Skeletal muscle satellite cell (primary cell): ENCODE measurements around the gene UBR7. TPM values are rescaled to one million over a fixed set of nuclear protein-coding genes. Genes with fewer than 3 reads are reported as not detected.
A peak's percentile ranks its signal among the peaks of the same experiment; 100 is the strongest.
"Not testable (repeated sequence)": the region's sequence is repeated elsewhere in the genome, so short reads cannot be mapped to it uniquely, and the experiment has no call there.

Experiments
- H3K27me3 ChIP-seq: 2 replicates; pipeline ENCODE4 v1.7.0; 2013; ENCODE audit warnings: low read length; ENCODE audit not compliant: control insufficient read depth, insufficient read depth
- H3K36me3 ChIP-seq: 2 replicates; pipeline ENCODE4 v1.7.0; 2013; ENCODE audit warnings: mild to moderate bottlenecking, control low read depth, low read length; ENCODE audit not compliant: insufficient read depth
- H3K4me1 ChIP-seq: 2 replicates; pipeline ENCODE4 v1.7.0; 2013; ENCODE audit warnings: low read length; ENCODE audit not compliant: control insufficient read depth, insufficient read depth
- H3K4me2 ChIP-seq: 2 replicates; pipeline ENCODE4 v1.7.0; 2013; ENCODE audit warnings: mild to moderate bottlenecking, low read length
- H3K4me3 ChIP-seq: 2 replicates; pipeline ENCODE4 v1.7.0; 2013; ENCODE audit warnings: low read length
- H3K9ac ChIP-seq: 2 replicates; pipeline ENCODE4 v1.7.0; 2013; ENCODE audit warnings: mild to moderate bottlenecking, low read depth, low read length, moderate library complexity
- H3K9me3 ChIP-seq: replicated peaks from 2 replicates; pipeline ENCODE4 v1.7.0; 2013; ENCODE audit warnings: mild to moderate bottlenecking, control low read depth, low read length
- total RNA-seq: library from RNA; depleted of rRNA; stranded (reverse); fragments of >200 nt; gene quantifications from 2 replicates; pipeline ENCODE4 v1.2.3, GENCODE V29; 2012; rRNA removed

Gene UBR7, protein sequence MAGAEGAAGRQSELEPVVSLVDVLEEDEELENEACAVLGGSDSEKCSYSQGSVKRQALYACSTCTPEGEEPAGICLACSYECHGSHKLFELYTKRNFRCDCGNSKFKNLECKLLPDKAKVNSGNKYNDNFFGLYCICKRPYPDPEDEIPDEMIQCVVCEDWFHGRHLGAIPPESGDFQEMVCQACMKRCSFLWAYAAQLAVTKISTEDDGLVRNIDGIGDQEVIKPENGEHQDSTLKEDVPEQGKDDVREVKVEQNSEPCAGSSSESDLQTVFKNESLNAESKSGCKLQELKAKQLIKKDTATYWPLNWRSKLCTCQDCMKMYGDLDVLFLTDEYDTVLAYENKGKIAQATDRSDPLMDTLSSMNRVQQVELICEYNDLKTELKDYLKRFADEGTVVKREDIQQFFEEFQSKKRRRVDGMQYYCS
- total RNA-seq: 16.7 and 18.3 TPM in 2 replicates

GRCh38 chr14:93206793-93207467 lies at the start of gene UBR7, which contains the start of gene GON7:
UBR7 (plus strand) TSS chr14:93207256; CDS start chr14:93207292, 36 bp downstream.
GON7 (minus strand) TSS chr14:93207065; CDS start chr14:93207037, 28 bp downstream.
- Histone ChIP-seq H3K9me3 (no peaks in the 10 kb centered on the region), H3K4me1 (peaks cover 15% of the 10 kb centered on the region), H3K9ac (peak within 1 kb of the TSS; percentile 87), H3K27me3 (no peaks in the 10 kb centered on the region), H3K4me3 (peak within 1 kb of the TSS; percentile 98), H3K36me3 (peaks cover under 1% of the 10 kb centered on the region), H3K4me2 (peak within 1 kb of the TSS; percentile 92)

DNA sequence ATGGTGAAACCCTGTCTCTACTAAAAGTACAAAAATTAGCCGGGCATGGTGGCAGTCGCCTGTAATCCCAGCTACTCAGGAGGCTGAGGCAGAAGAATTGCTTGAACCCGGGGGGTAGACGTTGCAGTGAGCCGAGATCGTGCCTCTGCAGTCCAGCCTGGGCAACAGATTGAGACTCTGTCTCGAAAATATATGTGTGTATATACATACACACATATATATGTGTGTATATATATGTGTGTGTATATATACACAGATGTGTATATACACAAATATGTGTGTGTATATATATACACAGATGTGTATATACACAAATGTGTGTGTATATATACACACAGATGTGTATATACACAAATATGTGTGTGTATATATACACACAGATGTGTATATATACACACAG lies 48.7 kb upstream of the UBR7 start:
- H3K9ac ChIP-seq, H3K4me2 ChIP-seq, H3K36me3 ChIP-seq, H3K4me1 ChIP-seq, H3K4me3 ChIP-seq, H3K9me3 ChIP-seq, H3K27me3 ChIP-seq: not testable (repeated sequence)

GRCh38 chr14:93159625-93160352 lies 47.3 kb upstream of the UBR7 start:
- H3K27me3 ChIP-seq: not testable (repeated sequence)

DNA sequence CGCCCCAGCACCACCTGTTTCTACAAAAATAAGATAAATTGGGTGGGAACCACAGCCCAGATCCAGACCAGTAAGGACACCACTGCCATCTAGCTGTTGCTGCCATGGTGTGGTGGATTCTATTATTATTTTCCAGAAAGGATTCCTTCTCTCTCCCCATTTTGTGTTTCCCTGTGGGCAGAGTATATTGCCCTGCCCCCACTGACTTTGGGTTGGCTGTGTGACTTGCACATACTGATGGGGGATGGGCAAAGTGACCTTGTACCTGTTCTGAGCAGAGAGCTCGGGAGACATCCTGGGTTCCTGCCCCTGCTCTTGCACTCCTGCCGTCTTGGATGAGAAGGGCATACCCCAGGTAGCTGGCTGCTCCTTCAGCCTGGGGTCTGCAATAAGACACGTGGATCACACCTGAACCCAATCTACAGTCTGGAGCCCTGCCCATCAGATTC lies 46.7 kb upstream of the UBR7 start:
- Histone ChIP-seq H3K36me3 (no peaks in the 10 kb centered on the region), H3K4me3 (no peak overlapping the region), H3K4me2 (no peak overlapping the region), H3K27me3 (peaks cover 9% of the 10 kb centered on the region), H3K9ac (no peak overlapping the region), H3K9me3 (no peaks in the 10 kb centered on the region), H3K4me1 (no peaks in the 10 kb centered on the region)

More at GRCh38 chr14:93159625-93160352, 47.3 kb upstream of the UBR7 start:
- not testable (repeated sequence) for H3K36me3 ChIP-seq, H3K9me3 ChIP-seq, H3K4me3 ChIP-seq, H3K4me1 ChIP-seq, H3K9ac ChIP-seq, H3K4me2 ChIP-seq

- no peak overlapping the region for H3K4me3 ChIP-seq
- H3K36me3 ChIP-seq: no peaks in the 10 kb centered on the region
- H3K9me3 ChIP-seq: no peaks in the 10 kb centered on the region
- no peak overlapping the region for H3K9ac ChIP-seq
- no peaks in the 10 kb centered on the region for H3K4me1 ChIP-seq
- no peak overlapping the region for H3K4me2 ChIP-seq
- peaks cover 9% of the 10 kb centered on the region for H3K27me3 ChIP-seq
These were observed 45.6 kb upstream of the UBR7 start for GRCh38 chr14:93161411-93161940.

DNA sequence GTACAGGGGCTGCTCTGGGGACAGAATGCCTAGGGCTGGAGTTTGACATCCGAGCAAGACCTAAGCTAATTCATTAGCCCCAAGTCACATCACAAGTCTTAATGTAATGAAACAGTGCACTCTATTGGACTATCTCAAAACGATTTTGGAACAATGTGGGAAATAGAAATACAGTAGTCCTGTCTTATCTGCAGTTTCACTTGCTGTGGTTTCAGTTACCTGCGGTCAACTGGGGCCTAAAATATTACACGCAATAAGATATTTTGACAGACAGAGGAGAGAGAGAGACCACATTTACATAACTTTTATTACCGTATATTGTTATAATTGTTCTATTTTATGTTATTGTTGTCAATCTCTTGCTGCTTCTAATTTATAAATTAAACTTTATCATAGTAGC lies 43.5 kb upstream of the UBR7 start:
- Histone ChIP-seq H3K9ac (no peak overlapping the region), H3K4me1 (no peaks in the 10 kb centered on the region), H3K27me3 (peaks cover 5% of the 10 kb centered on the region), H3K9me3 (no peaks in the 10 kb centered on the region), H3K36me3 (no peaks in the 10 kb centered on the region), H3K4me3 (no peak overlapping the region), H3K4me2 (no peak overlapping the region)

DNA sequence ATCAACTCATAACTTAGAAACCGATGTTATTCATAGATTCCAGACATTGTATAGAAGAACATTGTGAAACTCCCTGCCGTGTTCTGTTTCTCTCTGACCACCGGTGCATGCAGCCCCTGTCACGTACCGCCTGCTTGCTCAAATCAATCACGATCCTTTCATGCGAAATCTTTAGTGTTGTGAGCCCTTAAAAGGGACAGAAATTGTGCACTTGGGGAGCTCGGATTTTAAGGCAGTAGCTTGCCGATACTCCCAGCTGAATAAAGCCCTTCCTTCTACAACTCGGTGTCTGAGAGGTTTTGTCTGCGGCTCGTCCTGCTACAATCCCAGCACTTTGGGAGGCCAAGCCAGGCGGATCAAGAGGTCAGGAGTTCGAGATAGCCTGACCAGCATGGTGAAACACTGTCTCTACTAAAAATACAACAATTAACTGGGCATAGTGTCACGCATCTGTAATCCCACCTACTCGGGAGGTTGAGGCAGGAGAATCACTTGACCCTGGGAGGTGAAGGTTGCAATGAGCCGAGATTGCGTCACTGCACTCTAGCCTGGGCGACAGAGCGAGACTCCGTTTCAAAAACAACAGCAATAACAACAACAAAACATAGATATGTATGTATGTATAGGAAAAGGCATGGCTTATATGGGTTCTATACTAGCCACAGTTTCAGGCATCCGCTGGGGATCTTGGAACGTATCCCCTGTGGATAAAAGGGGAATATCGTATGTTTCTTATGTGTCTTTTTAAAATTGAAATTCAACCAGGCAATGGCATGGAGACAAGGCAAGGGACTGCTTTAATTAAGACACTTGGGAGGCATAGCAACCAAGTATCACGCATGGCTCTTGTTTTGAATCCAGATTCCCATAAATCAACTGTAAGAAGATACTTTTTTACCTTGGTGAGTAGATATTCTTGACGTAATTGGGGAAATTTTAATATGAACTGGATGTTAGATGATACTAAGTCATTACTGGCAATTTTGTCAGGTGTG lies 41.5 kb upstream of the UBR7 start:
- H3K36me3 ChIP-seq, H3K4me3 ChIP-seq, H3K9ac ChIP-seq, H3K27me3 ChIP-seq, H3K4me2 ChIP-seq, H3K9me3 ChIP-seq, H3K4me1 ChIP-seq: not testable (repeated sequence)

GRCh38 chr14:93168610-93169009 lies 38.4 kb upstream of the UBR7 start:
- not testable (repeated sequence) for H3K9me3 ChIP-seq, H3K4me2 ChIP-seq, H3K27me3 ChIP-seq, H3K36me3 ChIP-seq, H3K4me3 ChIP-seq, H3K4me1 ChIP-seq, H3K9ac ChIP-seq

- H3K9ac ChIP-seq, H3K4me3 ChIP-seq, H3K9me3 ChIP-seq, H3K36me3 ChIP-seq, H3K4me2 ChIP-seq, H3K27me3 ChIP-seq, H3K4me1 ChIP-seq: not testable (repeated sequence)
These were observed 37.4 kb upstream of the UBR7 start for GRCh38 chr14:93169619-93170018.

GRCh38 chr14:93170141-93170540 lies 36.9 kb upstream of the UBR7 start:
- H3K4me3 ChIP-seq, H3K9me3 ChIP-seq, H3K4me1 ChIP-seq, H3K9ac ChIP-seq, H3K36me3 ChIP-seq, H3K27me3 ChIP-seq, H3K4me2 ChIP-seq: not testable (repeated sequence)
